ENCODE results near the gene ITFG1. TPM values are rescaled to one million over a fixed set of nuclear protein-coding genes. Genes with fewer than 3 reads are reported as not detected.
A peak's percentile ranks its signal among the peaks of the same experiment; 100 is the strongest.

ITFG1 gene
- total RNA-seq, 1 donor from 2014 or later, result 71.3 TPM

DNA sequence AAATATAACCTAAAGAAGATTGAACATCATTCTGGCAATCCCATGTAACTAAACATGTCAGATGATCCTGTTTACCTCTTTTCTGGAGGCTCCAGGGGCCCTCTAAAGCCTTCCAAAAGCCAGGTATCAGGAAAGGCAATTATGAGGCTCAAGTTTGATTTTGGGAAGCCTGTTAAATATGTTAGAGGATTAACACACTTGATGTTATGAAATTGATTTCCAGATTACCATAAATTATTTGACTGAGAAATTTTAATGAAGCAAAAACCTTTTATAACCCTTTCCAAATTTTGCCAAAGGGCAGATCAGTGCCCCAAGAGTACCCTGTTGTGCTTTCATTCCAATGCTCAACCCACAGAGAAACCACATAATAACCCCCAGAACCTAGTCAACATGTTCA, 29.6 kb upstream of the ITFG1 start:
- H3K4me3 ChIP-seq, result no peak overlapping the region
- intact Hi-C loops (cut with micrococcal nuclease), result no loop called here
- H3K36me3 ChIP-seq, result peaks cover 20% of the 10 kb centered on the region
- peaks cover 49% of the 10 kb centered on the region for H3K4me1 ChIP-seq
- TF ChIP-seq, protein P1, sequence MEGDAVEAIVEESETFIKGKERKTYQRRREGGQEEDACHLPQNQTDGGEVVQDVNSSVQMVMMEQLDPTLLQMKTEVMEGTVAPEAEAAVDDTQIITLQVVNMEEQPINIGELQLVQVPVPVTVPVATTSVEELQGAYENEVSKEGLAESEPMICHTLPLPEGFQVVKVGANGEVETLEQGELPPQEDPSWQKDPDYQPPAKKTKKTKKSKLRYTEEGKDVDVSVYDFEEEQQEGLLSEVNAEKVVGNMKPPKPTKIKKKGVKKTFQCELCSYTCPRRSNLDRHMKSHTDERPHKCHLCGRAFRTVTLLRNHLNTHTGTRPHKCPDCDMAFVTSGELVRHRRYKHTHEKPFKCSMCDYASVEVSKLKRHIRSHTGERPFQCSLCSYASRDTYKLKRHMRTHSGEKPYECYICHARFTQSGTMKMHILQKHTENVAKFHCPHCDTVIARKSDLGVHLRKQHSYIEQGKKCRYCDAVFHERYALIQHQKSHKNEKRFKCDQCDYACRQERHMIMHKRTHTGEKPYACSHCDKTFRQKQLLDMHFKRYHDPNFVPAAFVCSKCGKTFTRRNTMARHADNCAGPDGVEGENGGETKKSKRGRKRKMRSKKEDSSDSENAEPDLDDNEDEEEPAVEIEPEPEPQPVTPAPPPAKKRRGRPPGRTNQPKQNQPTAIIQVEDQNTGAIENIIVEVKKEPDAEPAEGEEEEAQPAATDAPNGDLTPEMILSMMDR (IDR thresholded peaks at IDR 0.05; ENCODE audit: borderline replicate concordance), result no peak
- H3K9me3 ChIP-seq (replicated peaks), result peaks cover 43% of the 10 kb centered on the region
- H3K27me3 ChIP-seq (ENCODE audit: low read depth), result no peaks in the 10 kb centered on the region
- no peak for DNase-seq
- no peak overlapping the region for H3K27ac ChIP-seq (replicated peaks)

DNA sequence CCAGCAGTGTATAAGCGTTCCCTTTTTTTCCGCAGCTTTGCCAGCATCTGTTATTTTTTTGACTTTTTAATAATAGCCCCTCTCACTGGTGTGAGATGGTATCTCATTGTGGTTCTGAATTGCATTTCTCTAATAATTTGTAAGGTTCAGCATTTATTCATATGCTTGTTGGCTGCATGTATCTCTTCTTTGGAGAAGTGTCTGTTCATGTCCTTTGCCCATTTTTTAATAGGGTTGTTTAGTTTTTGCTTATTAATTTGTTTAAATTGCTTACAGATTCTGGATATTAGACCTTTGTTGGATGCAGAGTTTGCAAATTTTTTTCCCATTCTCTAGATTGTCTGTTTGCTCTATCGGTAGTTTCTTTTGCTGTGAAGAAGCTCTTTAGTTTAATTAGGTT, 27.2 kb upstream of the ITFG1 start:
- DNase-seq, result no peak
- H3K4me3 ChIP-seq, result no peak overlapping the region
- H3K9me3 ChIP-seq (replicated peaks), result peaks cover 43% of the 10 kb centered on the region
- H3K4me1 ChIP-seq, result peaks cover 37% of the 10 kb centered on the region
- intact Hi-C loops (cut with micrococcal nuclease), result no loop called here
- H3K27ac ChIP-seq (replicated peaks), result no peak overlapping the region
- H3K36me3 ChIP-seq, result peaks cover 20% of the 10 kb centered on the region
- no peaks in the 10 kb centered on the region for H3K27me3 ChIP-seq (ENCODE audit: low read depth)
- TF ChIP-seq, protein P1 (IDR thresholded peaks at IDR 0.05; ENCODE audit: borderline replicate concordance), result no peak

DNA sequence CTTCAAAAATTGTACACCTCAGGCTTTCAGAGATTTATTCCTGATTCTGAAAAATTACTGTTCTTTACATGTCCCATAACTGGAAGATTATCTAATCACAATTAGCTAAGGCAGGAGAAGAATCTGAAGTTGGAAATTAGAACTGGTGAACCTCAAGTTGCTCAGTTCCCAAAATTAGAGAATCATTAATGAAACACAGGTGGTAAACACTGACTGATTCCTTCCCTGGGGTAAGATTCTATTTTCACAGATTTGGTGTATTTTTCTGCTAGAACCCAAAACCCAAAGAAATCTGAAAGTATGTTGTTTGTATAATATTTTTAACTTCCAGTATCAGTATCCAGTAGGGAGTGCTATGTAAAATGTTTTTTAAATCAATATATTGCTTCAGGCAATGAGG, 26.0 kb upstream of the ITFG1 start:
- TF ChIP-seq, protein P1 (IDR thresholded peaks at IDR 0.05; ENCODE audit: borderline replicate concordance), result no peak
- no peak overlapping the region for H3K4me3 ChIP-seq
- H3K27ac ChIP-seq (replicated peaks), result no peak overlapping the region
- intact Hi-C loops (cut with micrococcal nuclease), result no loop called here
- DNase-seq, result no peak
- H3K9me3 ChIP-seq (replicated peaks), result peaks cover 43% of the 10 kb centered on the region
- peaks cover 20% of the 10 kb centered on the region for H3K36me3 ChIP-seq
- H3K27me3 ChIP-seq (ENCODE audit: low read depth), result no peaks in the 10 kb centered on the region
- peaks cover 31% of the 10 kb centered on the region for H3K4me1 ChIP-seq

DNA sequence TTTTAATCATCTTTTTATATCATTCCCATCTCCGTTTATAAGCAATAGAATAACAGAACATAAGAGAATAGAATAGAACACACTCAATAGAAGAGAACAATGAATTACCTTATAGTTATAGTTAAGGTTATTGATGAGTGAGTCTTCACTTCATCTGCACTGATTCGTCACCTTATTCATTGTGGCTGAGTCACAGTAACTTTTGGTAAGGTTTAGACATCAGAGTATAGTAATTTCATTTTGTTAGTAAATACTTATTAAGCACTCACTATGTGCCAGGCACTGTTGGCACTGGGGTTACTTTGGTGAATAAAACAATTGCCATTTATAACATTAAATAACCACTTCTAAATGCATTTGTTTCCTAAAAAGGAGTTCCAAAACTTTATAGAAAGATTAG, 22.8 kb upstream of the ITFG1 start:
- Histone ChIP-seq H3K27me3 (ENCODE audit: low read depth) (no peaks in the 10 kb centered on the region), H3K36me3 (peaks cover 5% of the 10 kb centered on the region), H3K27ac (replicated peaks) (no peak overlapping the region), H3K4me1 (peaks cover 44% of the 10 kb centered on the region), H3K9me3 (replicated peaks) (peaks cover 12% of the 10 kb centered on the region), H3K4me3 (no peak overlapping the region)
- TF ChIP-seq, protein P1 (IDR thresholded peaks at IDR 0.05; ENCODE audit: borderline replicate concordance), result no peak
- DNase-seq, result no peak
- intact Hi-C loops (cut with micrococcal nuclease), result no loop called here

DNA sequence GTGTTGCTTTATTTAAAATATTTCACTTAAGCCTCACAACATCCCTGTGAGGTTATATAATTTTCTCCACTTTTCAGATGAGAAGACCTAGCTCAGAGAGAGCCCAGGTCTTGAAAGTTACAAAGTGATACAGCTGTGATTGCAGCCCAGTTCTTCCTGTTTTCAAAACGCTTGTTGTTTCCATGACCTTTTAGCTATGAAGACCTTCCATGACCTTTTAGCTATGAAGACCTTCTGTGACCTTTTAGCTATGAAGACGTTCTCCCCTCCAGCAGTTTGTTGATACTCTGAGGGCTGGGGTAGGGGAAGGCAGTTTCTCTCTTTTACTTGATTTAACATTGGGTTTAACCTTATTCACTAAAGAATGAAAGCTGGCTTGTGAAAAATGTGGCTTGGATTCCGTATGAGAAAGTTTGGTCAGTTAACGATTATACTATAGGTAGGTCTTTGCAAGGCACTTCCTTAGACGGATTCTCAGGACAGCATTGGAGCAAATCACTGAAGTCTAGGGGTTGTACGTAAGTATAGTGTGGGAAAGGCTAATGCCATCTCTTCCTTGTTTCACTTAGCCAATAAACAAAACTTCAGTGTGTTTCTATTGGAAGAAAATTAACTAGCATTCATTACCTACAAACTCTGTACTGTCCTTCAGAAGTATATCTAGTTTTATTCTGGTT, 21.0 kb upstream of the ITFG1 start:
- no peak for DNase-seq
- H3K4me3 ChIP-seq, result no peak overlapping the region
- H3K9me3 ChIP-seq (replicated peaks), result no peaks in the 10 kb centered on the region
- TF ChIP-seq, protein P1 (IDR thresholded peaks at IDR 0.05; ENCODE audit: borderline replicate concordance), result no peak
- H3K4me1 ChIP-seq, result peaks cover 60% of the 10 kb centered on the region
- intact Hi-C loops (cut with micrococcal nuclease), result no loop called here
- H3K27ac ChIP-seq (replicated peaks), result peak overlapping the region; percentile 5
- no peaks in the 10 kb centered on the region for H3K36me3 ChIP-seq
- no peaks in the 10 kb centered on the region for H3K27me3 ChIP-seq (ENCODE audit: low read depth)
